ENCODE data around the gene TRIM72. TPM values are rescaled to one million over a fixed set of nuclear protein-coding genes. Genes with fewer than 3 reads are reported as not detected.

Gene TRIM72
- total and polyA plus RNA-seq, 2 donors (not counting 3 experiments of a cell fraction or from before 2014, with no cell fraction given): not detected

DNA sequence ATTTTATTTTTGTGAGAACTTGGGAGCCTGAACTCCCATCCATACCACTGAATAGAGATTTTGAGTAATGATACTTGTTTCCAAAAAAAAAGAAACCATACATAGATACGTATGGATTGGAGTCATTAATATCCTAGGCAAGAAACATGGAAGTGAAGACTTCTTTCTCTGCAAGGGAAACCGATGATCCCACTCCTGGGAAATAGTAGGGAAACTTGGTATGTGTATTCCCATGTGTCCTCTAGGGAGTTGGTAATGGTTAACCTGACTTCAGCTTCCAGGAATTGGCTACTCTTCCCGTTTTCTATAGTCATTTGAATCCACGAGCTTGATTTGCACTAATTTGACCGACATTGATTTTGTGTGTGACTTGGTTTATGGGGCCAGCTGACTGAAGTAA is 28.6 kb upstream of the TRIM72 start:
- no peak overlapping the region for H3K27ac ChIP-seq (ENCODE audit: insufficient read depth, low read depth, low read length)
- H3K9me1 ChIP-seq (replicated peaks; ENCODE audit: control insufficient read depth, extremely low read depth, insufficient read depth, low read length): no peaks in the 10 kb centered on the region
- no peak overlapping the region for H3K4me3 ChIP-seq (replicated peaks in 1 of 3; ENCODE audit: insufficient read depth in 1 of 3, low read depth in 1 of 3, low read length in 3 of 3)
- H3K36me3 ChIP-seq (ENCODE audit: control insufficient read depth in 2 of 2, extremely low read depth in 1 of 2, insufficient read depth in 2 of 2, low read length in 2 of 2): peaks cover 60 to 66% of the 10 kb centered on the region in 2 experiments
- no TSS peak for BruUV-seq (replicated peaks)
- intact Hi-C loops (cut with micrococcal nuclease): no loop called here
- H2AFZ ChIP-seq (ENCODE audit: low read depth, low read length): no peak overlapping the region
- no peaks in the 10 kb centered on the region for H3K27me3 ChIP-seq (ENCODE audit: control insufficient read depth in 2 of 2, insufficient read depth in 2 of 2, low read length in 2 of 2)
- FAIRE-seq: no peak
- dilution Hi-C loops (cut with MboI; ENCODE audit: extremely low pct_ligation_motif_present, low sequenced_read_pairs): no loop called here
- no peaks in the 10 kb centered on the region for H3K9me3 ChIP-seq (replicated peaks; ENCODE audit: control insufficient read depth, insufficient read depth, low read length)
- TF ChIP-seq MYC (IDR thresholded peaks at IDR 0.05; ENCODE audit: low read depth, low read length): no peak
- no peak overlapping the region for H3K4me2 ChIP-seq (ENCODE audit: insufficient read depth, low read length)
- peaks cover 24% of the 10 kb centered on the region for H4K20me1 ChIP-seq (replicated peaks; ENCODE audit: control insufficient read depth, extremely low read depth, insufficient read depth, low read length)
- no peak overlapping the region for H3K9ac ChIP-seq (replicated peaks; ENCODE audit: extremely low read depth, insufficient read depth, low read length)
- ChIA-PET CTCF (interaction anchor here (1.0 kb wide), 1 partner anchor 43 kb away, joined by 3 read pairs; no protein-coding TSS in a partner anchor), POLR2A (no interaction called here)
- no peak for DNase-seq (ENCODE audit: low read depth, low spot score)
- peaks cover 94% of the 10 kb centered on the region for H3K79me2 ChIP-seq (ENCODE audit: control insufficient read depth, insufficient read depth, low read length)
- H3K4me1 ChIP-seq (ENCODE audit: control insufficient read depth, extremely low read depth, insufficient read depth, low read length): peaks cover 15% of the 10 kb centered on the region

DNA sequence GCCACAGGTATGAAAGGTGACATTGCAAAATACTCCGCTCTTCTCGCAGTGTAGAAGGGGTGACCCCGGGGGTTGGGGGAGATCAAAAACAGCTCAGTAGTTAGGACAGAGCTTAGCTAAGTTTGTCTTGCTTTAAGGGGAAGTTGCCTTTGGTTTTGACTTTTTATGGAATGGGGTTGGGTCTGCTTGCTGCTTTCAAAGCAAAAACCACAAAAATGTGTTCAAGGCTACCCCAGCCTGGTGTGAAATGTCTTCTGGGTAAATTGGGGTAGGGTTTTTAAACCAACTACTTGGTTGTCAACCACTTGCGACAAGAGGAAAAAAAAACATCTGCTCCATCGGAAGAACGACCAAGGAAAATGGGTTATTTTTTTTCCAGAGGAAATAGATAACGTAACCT is 27.7 kb upstream of the TRIM72 start:
- peaks cover 15% of the 10 kb centered on the region for H3K4me1 ChIP-seq (ENCODE audit: control insufficient read depth, extremely low read depth, insufficient read depth, low read length)
- FAIRE-seq (no peak), DNase-seq (ENCODE audit: low read depth, low spot score) (no peak)
- H3K9me1 ChIP-seq (replicated peaks; ENCODE audit: control insufficient read depth, extremely low read depth, insufficient read depth, low read length): no peaks in the 10 kb centered on the region
- no peak overlapping the region for H3K4me3 ChIP-seq (replicated peaks in 1 of 3; ENCODE audit: insufficient read depth in 1 of 3, low read depth in 1 of 3, low read length in 3 of 3)
- H3K27ac ChIP-seq (ENCODE audit: insufficient read depth, low read depth, low read length): no peak overlapping the region
- peaks cover 91% of the 10 kb centered on the region for H3K79me2 ChIP-seq (ENCODE audit: control insufficient read depth, insufficient read depth, low read length)
- no peak overlapping the region for H2AFZ ChIP-seq (ENCODE audit: low read depth, low read length)
- POLR2A ChIA-PET: no interaction called here
- H3K36me3 ChIP-seq (ENCODE audit: control insufficient read depth in 2 of 2, extremely low read depth in 1 of 2, insufficient read depth in 2 of 2, low read length in 2 of 2): peaks cover 65 to 73% of the 10 kb centered on the region in 2 experiments
- H3K27me3 ChIP-seq (ENCODE audit: control insufficient read depth in 2 of 2, insufficient read depth in 2 of 2, low read length in 2 of 2): no peaks in the 10 kb centered on the region
- peaks cover 24% of the 10 kb centered on the region for H4K20me1 ChIP-seq (replicated peaks; ENCODE audit: control insufficient read depth, extremely low read depth, insufficient read depth, low read length)
- dilution Hi-C loops (cut with MboI; ENCODE audit: extremely low pct_ligation_motif_present, low sequenced_read_pairs): no loop called here
- no peak for TF ChIP-seq EZH2 (IDR thresholded peaks at IDR 0.05; ENCODE audit: borderline replicate concordance, low read depth, low read length, severe bottlenecking)
- peak; percentile 19 for TF ChIP-seq POLR2A (IDR thresholded peaks at IDR 0.05; ENCODE audit: low read depth, low read length)
- H3K9ac ChIP-seq (replicated peaks; ENCODE audit: extremely low read depth, insufficient read depth, low read length): no peak overlapping the region
- intact Hi-C loops (cut with micrococcal nuclease): no loop called here
- no peak overlapping the region for H3K4me2 ChIP-seq (ENCODE audit: insufficient read depth, low read length)
- CTCF ChIA-PET: interaction anchor here (1.0 kb wide), 1 partner anchor 44 kb away, joined by 3 read pairs; no protein-coding TSS in a partner anchor
- H3K9me3 ChIP-seq (replicated peaks; ENCODE audit: control insufficient read depth, insufficient read depth, low read length): no peaks in the 10 kb centered on the region
- BruUV-seq (replicated peaks): no TSS peak

Measured in endothelial cell of umbilical vein (primary cell).